GM12875 (cell line): ENCODE results near the gene AUH.

Source experiments
- H3K4me3 ChIP-seq: one replicate; pipeline ENCODE4 v1.5.1; 2011; ENCODE audit warnings: low read depth, low read length, control low read depth
- CTCF ChIP-seq: IDR thresholded peaks from 2 replicates; pipeline ENCODE4 v1.5.1; 2011; ENCODE audit warnings: low read depth, mild to moderate bottlenecking, control low read depth, inconsistent platforms, low read length, moderate library complexity, borderline replicate concordance; ENCODE audit not compliant: insufficient read depth

Gene AUH

GRCh38 chr9:91191411-91192380, 170.0 kb downstream of the AUH start:
- TF ChIP-seq CTCF = no peak
- no peak overlapping the region for H3K4me3 ChIP-seq

- no peak overlapping the region for H3K4me3 ChIP-seq
- no peak for TF ChIP-seq CTCF
Observed at GRCh38 chr9:91190062-91190461, 171.7 kb downstream of the AUH start.

GRCh38 chr9:91188719-91189590, 172.8 kb downstream of the AUH start:
- no peak overlapping the region for H3K4me3 ChIP-seq
- TF ChIP-seq CTCF = no peak

GRCh38 chr9:91187965-91188344, 173.8 kb downstream of the AUH start:
- H3K4me3 ChIP-seq = no peak overlapping the region
- TF ChIP-seq CTCF = no peak

GRCh38 chr9:91187311-91187964, 174.3 kb downstream of the AUH start:
- H3K4me3 ChIP-seq = no peak overlapping the region

More at GRCh38 chr9:91187311-91187964, 174.3 kb downstream of the AUH start:
- no peak for TF ChIP-seq CTCF
